ENCODE results near the gene SLC27A2.

DNA sequence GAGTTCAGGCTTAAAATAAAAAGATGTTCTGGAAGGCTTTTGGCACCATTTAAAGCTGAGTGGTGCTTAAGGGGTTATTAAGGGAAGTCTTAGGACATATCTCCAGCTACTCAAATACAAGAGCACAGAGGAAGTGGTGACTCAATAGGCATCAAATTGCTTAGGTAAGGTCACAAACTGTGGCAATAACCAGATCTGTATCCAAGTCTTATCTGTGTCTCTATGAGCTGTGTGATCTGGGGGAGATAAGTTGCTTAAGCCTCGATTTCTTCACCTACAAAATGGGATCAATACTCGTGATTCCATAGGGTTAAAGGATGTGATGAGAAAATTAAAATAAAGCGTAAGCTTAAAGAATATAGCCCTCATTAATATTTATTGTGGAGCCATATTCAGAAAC, 75.9 kb downstream of the SLC27A2 start:
- no peak for TF ChIP-seq CTCF (IDR thresholded peaks at IDR 0.05)
- no peak for TF ChIP-seq POLR2A (IDR thresholded peaks at IDR 0.05)
- TF ChIP-seq POLR2AphosphoS5 (IDR thresholded peaks at IDR 0.05): no peak
- TF ChIP-seq EP300 (IDR thresholded peaks at IDR 0.05): no peak
